ENCODE measurements around the gene EFNA4.

DNA sequence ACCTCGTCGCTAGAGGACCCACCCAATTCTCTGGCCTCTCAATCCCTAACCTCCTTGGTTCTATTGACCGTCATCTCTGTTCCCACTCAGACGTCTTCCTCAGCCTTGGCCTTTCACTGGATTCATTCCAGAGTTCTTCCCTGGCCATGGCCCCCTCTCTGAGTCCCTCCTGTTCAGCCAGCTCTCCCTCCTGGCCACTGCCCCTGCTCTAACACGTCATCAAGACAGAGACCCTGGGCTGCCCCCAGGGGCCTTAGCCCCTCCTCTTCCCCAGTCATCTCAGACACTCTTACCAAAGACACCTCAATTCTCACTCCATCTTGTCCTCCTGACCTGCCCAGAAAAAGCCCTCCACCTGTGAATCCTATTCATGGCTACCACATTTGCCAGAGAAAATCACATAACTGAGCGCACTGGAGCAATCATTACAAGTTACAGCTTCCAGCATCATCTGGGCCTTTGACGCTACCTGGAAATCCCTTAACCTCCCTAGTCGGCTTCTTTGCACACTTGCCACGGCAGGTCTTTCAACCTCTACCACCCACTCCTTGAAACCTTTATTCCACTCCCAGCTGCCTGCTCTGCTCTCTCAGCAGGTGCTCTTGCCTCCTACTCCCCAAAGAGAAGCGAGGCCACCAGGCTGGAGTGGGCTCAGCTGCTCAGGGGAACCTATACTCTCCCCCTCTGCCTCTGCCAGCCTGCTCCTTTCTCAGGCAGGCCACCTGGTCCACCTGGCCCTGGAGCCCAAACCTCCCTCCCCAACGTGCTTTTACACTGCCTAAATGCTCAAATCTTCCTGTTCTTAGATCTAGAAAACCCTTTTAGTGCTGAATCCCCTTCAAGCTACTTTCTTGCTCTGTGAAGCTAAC lies 43.9 kb upstream of the EFNA4 start:
- TF ChIP-seq ARNT (IDR thresholded peaks at IDR 0.05) (no peak), ZNF384 (IDR thresholded peaks at IDR 0.05) (no peak)

Measured in HEK293T (cell line).